ENCODE results near the gene SMARCC1. TPM values are rescaled to one million over a fixed set of nuclear protein-coding genes. Genes with fewer than 3 reads are reported as not detected.

SMARCC1 gene
- total RNA-seq, 2 experiments from 2014 or later: 74.2 to 76.2 TPM

- no peak for DNase-seq
- H3K36me3 ChIP-seq (ENCODE audit: insufficient read depth, low read length): no peaks in the 10 kb centered on the region
- Mint-ChIP-seq H3K4me1 (ENCODE audit: low read depth) (no peaks in the 10 kb centered on the region), H3K9me3 (no peaks in the 10 kb centered on the region), H3K4me3 (no peak overlapping the region), H3K36me3 (ENCODE audit: low read depth) (no peaks in the 10 kb centered on the region), H3K27me3 (peaks cover 4% of the 10 kb centered on the region), H3K27ac (no peak overlapping the region)
- intact Hi-C loops (cut with DNase I, micrococcal nuclease): no loop called here
- ChIA-PET POLR2A (no interaction called here), CTCF (no interaction called here)
- no peaks in the 10 kb centered on the region for H3K4me1 ChIP-seq (ENCODE audit: insufficient read depth, low read length)
- H3K4me3 ChIP-seq (ENCODE audit: low read length): no peak overlapping the region
- no peak for ATAC-seq (ENCODE audit: poor library complexity)
- H3K27me3 ChIP-seq (ENCODE audit: control insufficient read depth in 1 of 2, insufficient read depth in 2 of 2, low read length in 2 of 2): peaks cover 0 to 1% of the 10 kb centered on the region in 2 experiments
- H3K9me3 ChIP-seq (ENCODE audit: control insufficient read depth in 1 of 2, insufficient read depth in 1 of 2, low read length in 2 of 2): no peaks in the 10 kb centered on the region
- no peak for TF ChIP-seq CTCF (IDR thresholded peaks at IDR 0.05)
- H3K27ac ChIP-seq (ENCODE audit: low read depth in 1 of 2, low read length in 2 of 2): no peak overlapping the region
These were observed 214.5 kb downstream of the SMARCC1 start for GRCh38 chr3:47567149-47567548.

GRCh38 chr3:47566667-47567066, 215.0 kb downstream of the SMARCC1 start:
- Histone ChIP-seq H3K4me1 (ENCODE audit: insufficient read depth, low read length) (no peaks in the 10 kb centered on the region), H3K36me3 (ENCODE audit: insufficient read depth, low read length) (no peaks in the 10 kb centered on the region), H3K27me3 (ENCODE audit: control insufficient read depth in 1 of 2, insufficient read depth in 2 of 2, low read length in 2 of 2) (no peaks in the 10 kb centered on the region), H3K27ac (ENCODE audit: low read depth in 1 of 2, low read length in 2 of 2) (no peak overlapping the region), H3K4me3 (ENCODE audit: low read length) (no peak overlapping the region), H3K9me3 (ENCODE audit: control insufficient read depth in 1 of 2, insufficient read depth in 1 of 2, low read length in 2 of 2) (no peaks in the 10 kb centered on the region)
- TF ChIP-seq CTCF (IDR thresholded peaks at IDR 0.05): no peak
- Mint-ChIP-seq H3K4me3 (no peak overlapping the region), H3K9me3 (no peaks in the 10 kb centered on the region), H3K27me3 (no peaks in the 10 kb centered on the region), H3K4me1 (ENCODE audit: low read depth) (no peaks in the 10 kb centered on the region), H3K27ac (no peak overlapping the region), H3K36me3 (ENCODE audit: low read depth) (no peaks in the 10 kb centered on the region)
- ChIA-PET CTCF (no interaction called here), POLR2A (no interaction called here)
- ATAC-seq (ENCODE audit: poor library complexity) (no peak), DNase-seq (no peak)
- intact Hi-C loops (cut with DNase I, micrococcal nuclease): no loop called here

GRCh38 chr3:47565734-47566550, 215.8 kb downstream of the SMARCC1 start:
- no peak for TF ChIP-seq CTCF (IDR thresholded peaks at IDR 0.05)
- Mint-ChIP-seq H3K36me3 (ENCODE audit: low read depth) (no peaks in the 10 kb centered on the region), H3K27ac (no peak overlapping the region), H3K27me3 (no peaks in the 10 kb centered on the region), H3K9me3 (no peaks in the 10 kb centered on the region), H3K4me1 (ENCODE audit: low read depth) (no peaks in the 10 kb centered on the region), H3K4me3 (no peak overlapping the region)
- Histone ChIP-seq H3K27ac (ENCODE audit: low read depth in 1 of 2, low read length in 2 of 2) (no peak overlapping the region), H3K36me3 (ENCODE audit: insufficient read depth, low read length) (no peaks in the 10 kb centered on the region), H3K4me3 (ENCODE audit: low read length) (no peak overlapping the region), H3K9me3 (ENCODE audit: control insufficient read depth in 1 of 2, insufficient read depth in 1 of 2, low read length in 2 of 2) (no peaks in the 10 kb centered on the region), H3K4me1 (ENCODE audit: insufficient read depth, low read length) (no peaks in the 10 kb centered on the region), H3K27me3 (ENCODE audit: control insufficient read depth in 1 of 2, insufficient read depth in 2 of 2, low read length in 2 of 2) (no peaks in the 10 kb centered on the region)
- no peak for DNase-seq
- POLR2A ChIA-PET: no interaction called here
- intact Hi-C loops (cut with DNase I, micrococcal nuclease): no loop called here
- ATAC-seq (ENCODE audit: poor library complexity): no peak
- CTCF ChIA-PET: no interaction called here
